NK-92 (cell line): ENCODE results near the gene PARK7.

ENCODE experiments used
- DNase-seq: peaks from one replicate; lab custom pipeline; 2025; ENCODE audit not compliant: unreplicated experiment; lab: John Stamatoyannopoulos, UW

PARK7 gene

DNA sequence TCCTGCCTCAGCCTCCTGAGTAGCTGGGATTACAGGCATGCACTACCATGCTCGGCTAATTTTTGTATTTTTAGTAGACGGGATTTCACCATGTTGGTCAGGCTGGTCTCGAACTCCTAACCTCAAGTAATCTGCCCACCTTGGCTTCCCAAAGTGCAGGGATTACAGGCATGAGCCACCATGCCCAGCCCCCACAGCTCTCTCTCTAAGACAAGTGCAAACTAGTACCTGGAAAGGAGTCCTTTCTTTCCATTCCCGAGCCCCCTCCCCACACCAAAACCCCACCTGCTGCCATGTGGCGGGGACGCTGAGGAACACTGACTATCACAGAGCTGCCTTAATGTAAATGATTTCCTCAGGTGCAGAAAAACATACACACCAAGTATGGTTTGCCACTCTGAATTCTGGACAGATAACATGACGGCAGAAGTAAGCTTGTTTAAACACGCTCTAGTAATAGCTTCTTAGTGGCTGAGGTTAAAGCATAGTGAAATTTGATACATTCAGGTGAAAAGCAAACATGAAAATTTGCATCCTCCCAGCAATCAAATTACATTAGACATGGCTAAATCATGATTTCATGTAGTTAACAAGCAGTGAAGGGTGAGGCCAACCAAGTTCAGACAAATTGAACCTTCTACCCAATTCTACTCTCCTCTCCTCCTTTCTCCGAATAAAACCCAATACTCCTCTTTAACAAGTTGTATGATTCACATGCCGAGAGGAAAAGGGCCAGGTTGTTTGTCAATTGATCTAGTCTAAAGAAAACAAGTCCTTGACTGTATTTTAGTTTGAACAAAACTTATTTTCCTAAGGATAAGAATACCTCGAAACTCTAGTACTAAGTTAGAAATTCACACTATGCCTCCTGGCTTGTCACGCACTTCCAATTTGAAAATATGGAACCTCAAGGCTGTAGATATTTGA, 44.8 kb downstream of the PARK7 start:
- no peak for DNase-seq

DNA sequence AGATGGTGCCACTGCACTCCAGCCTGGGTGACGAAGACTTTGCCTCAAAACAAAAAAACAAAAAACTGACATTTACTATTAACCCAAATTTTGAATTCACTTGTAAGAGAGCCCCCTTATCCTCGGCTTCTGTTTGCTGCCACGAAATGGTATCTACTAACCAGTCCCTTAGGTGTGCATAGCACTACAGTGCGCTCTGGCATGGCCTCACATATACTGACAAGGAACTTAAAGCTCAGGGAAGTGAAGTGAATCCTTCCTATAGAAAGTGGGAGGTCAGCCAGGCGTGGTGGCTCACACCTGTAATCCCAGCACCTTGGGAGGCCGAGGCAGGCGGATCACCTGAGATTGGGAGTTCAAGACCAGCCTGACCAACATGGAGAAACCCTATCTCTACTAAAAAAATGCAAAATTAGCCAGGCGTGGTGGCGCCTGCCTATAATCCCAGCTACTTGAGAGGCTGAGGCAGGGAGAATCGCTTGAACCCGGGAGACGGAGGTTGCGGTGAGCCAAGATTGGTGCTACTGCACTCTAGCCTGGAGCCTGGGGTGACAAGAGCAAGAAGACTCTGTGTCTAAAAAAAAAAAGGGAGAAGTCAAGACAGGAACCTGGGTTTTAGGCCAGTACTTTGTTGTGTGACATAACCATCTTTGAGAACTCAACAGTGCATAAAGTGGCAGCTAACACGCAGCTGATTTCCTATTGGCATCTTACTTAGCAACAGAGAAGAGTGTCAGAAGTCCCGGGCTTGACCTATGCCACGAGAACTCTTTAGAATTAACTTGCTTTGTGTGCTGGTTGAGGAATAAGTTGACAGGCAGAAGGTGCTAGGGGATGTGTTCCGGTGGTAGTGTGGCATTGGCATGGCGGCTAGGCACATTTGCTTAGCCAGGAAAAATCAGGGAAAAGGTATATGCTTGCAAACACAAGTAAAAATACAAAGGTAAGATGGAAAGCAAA, 47.8 kb downstream of the PARK7 start:
- DNase-seq: no peak

DNA sequence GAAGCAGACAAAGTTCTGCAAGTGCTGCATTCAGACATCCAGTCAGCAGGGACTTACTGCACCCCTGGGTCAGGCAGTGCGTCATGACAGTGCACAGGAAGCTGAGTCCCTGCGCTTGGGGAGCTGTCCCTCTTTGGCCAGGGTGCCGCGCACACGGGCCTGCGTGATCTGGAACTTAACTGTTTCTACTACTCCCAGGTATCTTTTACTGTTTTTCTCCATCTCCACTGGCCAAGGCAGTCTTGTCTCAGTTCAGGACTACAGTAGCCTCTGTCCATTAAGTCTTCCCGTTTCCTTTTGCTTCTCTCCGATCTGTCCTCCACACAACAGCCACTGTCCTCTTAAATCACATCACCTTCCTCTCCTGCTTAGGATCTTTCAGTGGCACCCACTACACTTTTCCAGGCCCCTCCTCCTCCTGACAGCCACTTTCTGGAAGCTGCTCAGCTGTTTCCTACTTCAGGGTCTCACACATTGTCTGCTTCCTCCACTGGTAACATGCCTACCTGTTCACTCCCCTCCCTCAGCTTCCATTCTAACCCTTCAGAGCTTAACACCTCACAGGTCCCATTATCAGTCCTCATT, 48.7 kb downstream of the PARK7 start:
- DNase-seq: no peak

DNA sequence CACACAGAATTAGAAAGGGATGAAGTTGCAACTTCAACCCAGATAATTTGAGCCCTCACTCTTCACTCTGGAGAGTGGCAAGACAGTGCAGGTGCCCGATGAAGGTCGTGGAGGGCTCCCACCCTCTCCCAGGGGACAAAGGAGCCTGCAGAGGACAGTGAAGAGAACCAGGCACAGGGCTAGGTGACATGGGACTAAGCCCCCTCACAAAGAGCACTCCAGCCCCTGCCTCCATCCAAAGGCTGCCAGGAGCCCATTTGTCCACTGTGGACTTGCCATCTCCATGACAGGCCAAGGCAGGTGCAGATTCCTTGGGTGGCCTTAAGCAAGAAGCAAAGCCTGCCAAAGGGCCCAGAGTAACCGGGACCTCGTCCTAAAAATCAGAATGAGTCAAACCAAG, 49.5 kb downstream of the PARK7 start:
- no peak for DNase-seq

DNA sequence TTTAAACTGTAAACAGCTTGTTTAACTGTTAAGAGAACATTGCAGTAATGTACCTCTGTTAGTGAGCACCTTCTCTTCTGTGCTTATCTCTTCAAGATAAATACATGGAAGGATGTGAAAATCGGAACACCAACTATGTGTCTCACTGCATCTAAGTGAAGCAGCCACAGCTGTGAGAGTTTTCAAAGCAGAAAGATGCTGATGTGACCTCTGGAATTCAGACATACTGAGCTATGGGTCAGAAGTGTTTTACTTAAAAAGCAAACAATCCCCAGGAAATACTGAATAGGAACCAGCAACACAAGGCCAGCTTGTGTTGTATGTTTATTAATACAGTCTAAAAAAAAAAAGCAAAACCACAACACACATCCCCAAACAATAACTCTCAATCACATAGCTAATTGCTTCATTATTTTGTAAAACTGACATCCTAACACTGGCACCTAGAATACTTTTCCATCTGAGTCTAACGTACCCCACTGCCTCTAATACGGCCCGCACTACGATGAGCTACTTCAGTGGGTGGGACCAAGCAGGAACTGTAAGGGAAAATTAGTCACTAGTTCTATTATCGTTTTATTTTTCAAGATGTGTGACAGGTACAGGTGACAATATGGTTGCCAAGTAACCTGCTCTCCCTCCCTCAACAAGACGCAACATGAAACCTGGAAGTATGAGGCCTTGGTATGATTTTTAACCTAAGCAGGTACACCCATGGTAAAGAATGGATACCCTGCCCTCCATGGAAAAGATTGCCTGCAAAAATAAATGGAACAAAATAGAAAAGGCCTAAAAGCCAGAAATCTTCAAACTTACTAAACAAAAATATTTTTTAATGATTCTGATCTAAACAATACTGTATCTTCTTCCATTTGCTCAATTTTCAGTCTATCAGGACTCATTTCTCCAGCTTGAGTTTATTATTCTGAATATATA, 50.7 kb downstream of the PARK7 start:
- DNase-seq: no peak

DNA sequence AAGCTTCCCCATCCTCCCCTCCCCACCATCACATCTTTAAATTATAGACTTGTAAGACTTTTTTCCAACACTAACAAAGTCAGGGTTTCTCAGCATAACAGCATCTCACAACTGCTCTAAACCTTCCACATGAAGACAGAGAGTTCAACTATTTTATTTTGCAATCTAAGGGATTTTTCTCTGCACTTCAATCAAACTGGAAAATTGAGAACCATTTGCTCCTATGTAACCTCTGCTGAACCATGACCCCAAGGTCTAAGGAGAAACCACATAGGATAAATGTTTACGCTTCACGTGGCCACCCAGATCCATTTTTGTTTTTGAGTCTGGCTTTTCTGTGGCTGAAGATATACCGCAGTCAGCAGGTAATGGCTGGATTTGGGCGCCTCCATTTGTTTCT, 51.4 kb downstream of the PARK7 start:
- DNase-seq: no peak

DNA sequence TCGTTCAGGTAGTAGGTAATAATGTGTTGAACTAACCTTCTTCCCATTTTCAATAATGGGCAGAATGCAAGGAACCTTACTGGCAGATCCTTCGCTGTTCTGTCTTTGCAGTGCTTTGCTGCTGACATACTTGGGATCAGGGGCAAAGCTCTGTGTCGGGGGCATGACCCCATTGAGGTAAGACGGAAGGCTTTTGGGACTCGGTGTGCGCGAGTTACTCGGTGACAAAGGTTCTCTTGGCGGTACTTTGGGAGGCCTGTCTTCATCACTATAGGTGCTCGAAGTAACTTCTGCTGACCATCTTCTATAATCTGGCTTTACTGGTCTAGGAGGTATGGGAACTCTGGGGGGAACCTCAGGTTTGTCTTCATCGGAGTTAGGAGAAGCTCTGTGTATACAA, 51.9 kb downstream of the PARK7 start:
- DNase-seq: no peak

DNA sequence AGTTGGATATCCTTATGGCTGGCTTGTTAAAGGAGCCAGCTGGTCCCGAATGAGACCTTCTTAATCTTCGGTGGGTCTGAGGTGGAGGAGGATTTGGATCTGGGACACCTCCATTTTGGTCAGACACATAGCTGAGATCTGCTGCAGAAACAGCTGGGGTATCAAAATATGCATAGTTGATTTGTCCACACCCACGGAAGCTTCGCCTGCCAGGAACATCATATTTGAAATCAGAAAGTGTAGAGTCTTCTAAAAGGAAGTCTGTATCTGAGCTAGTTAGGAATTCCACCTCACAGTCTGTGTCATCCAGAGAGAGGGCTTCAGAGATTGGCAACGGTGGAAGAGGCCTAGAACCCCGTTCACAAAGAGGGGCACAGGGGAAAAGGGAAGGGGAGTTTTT, 52.3 kb downstream of the PARK7 start:
- DNase-seq: no peak

DNA sequence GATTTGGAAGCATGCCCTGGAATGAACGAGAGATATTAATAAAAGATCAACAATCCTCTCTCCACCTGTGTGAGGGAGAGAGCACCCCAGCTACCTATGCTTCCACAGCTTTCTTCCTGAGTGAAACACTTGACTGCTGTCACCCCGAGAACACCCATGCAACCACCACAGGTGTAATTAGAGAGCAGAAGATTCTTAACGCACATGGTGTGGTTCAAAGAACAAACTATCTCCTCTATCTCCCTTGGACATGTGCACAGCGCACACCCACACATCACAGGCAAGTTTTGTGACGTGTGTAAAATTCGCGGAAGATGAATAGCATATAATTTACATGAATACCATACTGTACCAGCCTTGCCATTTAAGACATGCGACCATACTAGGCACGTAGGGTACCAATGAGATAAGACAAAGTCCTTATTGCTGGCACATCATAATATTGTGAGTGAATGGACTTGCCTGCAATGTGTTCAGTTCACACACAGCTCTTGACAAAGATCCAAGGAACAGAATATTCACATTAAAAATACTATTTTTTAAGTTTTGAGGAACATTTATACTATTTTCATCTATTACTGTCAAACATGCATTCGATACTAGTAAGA, 53.0 kb downstream of the PARK7 start:
- no peak for DNase-seq

DNA sequence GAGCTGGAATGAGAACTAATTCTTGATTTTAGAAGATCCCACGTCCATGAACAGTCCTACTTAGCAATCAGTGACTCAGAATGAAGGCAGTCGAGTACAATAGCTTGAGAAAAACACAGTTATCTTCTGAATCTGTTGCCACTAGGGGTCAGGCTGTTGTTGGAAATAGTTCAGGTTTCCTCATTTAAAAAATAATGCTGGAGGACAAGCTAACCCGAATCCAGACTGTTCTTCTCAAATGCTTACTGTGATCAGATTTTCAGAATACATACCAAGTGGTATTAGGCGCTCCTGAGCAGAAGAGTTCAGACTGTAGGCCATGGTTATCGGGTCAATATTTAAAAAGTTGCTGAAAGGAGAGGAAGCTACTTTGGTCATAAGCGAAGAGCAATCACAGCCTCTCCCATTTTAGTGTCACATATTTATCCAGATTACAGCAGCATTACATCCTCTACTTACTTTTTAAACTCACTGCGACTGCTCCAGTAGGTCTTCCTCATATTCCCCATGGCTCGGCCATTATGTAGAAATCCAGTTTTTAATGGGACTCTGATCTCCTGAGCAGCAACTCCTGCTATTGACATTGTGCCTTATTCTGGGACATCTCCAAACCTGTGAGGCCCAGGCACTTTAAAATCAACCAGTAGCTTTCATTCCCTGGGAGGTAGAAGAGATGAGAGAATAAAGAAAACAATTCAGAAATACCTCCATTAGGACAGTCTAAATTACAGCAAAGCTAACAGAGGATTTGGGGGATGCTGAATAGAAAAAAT, 53.7 kb downstream of the PARK7 start:
- DNase-seq: no peak

DNA sequence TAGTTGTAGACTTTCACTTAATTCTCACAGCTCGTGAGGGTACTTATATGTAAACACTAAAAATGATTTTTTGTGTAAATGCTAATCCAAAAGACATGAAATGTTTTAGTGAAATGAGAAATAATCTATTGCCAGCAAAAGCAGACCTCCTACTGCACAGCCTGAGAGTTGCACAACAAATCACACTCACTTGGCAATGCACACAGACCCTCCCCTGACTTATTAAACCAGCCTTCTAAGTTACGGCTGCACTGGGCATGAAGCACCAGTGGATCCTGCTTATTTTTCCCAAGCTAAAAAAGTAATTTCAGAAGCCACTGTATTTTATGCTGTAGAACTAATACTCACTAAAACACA, 54.3 kb downstream of the PARK7 start:
- no peak for DNase-seq

DNA sequence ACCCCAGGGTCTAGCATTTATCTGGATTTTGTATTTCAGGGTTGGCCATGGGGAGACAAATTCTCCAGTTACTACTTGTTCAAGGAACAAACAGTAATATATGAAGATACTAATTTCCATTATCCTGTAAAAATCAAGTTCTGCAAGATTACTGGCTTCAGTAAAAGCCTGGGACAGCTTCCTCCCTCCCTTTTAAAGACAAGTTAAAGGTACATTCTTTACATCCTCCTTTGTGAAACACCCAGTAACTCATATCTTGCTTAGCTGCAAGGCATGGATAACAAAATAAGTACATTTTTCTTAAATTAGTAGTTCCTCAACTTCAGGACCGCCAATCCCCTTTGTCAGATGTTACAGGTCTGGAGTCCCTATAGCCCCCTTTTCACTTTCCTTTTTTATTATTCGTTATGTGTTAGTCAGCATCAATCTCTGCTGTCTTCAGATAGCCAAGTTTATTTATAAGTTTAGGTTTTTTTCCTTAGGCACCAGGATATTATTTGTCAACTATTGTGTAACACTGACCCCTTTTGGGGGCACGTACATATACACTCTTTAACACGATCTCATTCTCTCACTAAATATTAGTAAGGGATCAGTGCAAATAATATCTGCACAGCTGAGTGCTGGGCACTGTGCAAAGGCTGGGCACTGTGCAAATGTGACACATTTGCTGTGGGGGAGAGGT, 54.8 kb downstream of the PARK7 start:
- DNase-seq: no peak

DNA sequence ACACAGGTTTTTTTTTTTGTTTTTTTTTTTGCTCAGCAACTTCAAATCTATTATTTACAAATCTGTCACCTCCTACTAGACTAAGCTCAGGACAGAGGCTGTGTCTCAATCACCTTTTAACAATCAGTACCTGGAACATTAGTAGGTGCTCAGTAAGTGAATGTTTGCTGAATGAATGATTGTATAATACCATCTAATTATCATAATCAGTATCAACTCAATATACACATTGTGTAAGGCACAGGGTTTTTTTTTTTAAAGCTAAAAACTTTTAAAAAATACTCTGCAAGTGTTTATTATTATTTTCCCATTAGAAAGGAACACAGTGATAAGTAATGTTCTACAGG, 55.4 kb downstream of the PARK7 start:
- DNase-seq: no peak

DNA sequence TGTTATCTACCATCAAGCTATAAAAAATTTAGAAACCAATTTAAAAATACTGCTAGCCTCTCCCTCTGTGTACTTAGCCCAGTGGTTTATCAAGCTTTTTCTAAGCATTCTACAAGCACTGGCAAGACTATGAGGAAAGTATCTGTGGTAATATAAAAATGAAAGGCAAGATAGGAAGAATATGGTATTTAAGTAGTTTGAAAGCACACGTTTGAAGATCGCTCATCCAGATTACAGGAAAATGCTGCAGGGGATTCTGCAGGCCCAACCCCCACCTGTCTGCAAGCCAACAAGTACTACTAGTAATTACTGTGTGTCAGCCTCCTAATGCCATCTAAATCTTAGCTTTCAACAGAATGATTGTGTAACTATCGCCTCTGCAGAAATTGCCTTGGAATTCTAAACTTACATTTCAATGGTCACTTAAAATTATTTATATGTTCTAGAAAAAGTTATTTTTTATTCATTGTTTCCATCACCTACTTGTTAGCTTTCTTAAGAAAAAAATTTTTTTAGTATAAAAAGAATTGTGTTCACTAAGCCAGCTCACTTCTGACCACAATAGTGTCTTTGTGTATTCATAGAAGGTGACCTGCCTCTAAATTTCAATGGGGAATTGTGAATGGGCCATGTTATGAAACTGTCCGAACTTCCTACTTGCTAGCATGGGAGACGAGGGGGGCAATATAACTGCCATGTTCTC, 56.1 kb downstream of the PARK7 start:
- no peak for DNase-seq

DNA sequence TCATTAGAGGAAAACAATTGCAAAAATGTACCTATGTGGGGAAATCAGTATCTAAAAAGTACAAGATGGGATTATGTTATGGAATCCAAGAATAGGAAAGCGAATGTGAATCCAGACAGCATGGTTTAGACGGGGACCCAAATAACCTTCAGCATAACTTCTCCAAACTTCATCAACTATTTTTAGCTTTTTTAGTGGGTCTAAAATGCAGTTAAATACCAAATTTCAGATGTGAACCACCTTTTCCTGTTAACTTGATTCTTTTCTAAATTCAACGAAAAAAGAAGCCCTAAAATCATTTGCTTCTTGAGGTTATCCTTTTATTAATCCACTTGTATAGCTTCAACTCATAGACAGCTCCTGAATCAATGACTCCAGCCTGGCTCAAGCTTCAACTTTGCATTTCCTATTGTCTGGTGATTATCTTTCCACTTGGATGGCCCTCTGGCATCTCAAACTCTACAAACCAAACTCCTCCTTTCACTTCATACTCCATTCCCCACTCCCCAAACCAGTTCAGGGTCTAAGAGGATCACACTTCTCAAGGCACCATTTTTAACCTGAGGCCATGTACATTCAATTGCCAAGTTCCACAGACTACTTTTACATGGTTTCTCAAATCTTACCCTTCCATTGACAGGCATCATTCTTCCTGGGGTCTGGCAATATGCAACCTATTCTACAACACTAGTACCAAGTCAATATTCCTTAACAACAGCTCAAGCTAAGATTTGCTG, 57.1 kb downstream of the PARK7 start:
- DNase-seq: no peak

DNA sequence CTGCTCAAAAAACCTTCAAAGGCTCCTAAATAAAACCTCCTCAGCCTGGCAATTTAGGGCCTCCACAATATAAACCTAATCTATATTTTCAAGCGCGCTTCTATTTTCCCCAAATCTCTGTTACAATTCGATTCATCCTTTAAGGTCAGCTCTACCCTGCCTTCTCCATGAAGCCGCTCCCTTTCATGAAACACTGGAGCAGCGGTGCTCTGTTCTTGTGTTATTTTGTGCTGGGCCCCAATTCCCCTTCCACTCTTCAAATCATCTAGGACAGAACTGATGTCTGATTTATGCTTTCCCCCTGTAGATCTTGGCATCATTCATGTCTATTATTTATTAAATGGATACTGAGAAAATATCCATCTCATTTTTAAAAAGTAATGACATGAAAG, 57.7 kb downstream of the PARK7 start:
- no peak for DNase-seq

DNA sequence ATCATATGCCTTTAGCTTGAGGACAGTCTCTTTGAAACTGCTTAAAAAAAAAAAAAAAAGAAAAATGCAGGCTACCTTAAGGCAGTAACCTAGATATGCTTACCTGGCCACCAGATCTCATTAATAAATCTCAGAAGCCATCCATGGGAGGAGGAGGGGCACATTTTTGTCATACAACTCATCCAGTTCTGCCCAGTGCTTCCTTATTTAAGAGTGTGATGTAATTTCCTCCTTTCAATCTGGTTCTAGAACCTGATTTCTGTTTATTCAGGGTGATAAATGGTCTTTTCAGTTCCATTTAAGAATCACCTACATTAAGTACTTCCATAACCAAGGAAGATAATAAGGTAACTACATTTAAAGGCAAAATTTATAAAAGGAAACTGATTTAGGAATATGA, 58.5 kb downstream of the PARK7 start:
- no peak for DNase-seq
